ENCODE data around the gene SORBS1.

Gene SORBS1

DNA sequence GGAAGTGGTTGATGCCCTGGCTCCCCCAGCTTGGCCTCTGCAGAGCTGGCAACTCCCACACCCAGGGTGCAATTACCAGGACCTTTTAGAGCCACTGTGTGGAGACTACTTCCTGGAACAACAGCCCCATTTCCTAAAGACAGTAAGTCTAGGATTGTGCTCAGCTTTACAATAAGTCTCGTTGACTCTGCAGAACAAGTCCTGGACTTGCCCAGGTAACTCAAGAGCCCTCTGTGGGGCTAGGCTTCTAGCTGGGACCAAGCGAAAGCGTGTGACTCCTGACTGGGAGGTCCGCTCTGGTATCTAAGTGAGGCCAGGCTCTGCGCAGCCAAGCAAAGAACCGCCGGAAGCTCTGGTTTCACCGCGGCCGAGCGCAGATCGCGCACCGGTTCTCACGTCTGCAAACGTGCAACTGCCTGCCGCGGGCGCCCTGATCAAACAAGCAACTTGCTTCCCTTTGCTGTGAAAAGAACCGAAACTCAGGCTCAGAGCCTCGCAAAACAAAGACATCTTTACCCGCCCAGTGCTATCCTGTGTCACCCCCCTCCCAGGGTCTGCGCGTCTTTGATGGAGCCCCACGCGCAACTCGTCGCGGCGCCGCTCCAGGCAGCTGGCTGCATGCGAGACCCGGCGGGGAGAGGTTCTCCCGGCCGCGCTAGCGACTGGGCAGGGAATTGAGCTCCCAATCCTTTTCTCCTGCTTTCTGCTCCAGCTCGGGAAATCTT is 266.0 kb downstream of the SORBS1 start:
- no peak for DNase-seq (ENCODE audit: low read depth, low spot score)

DNA sequence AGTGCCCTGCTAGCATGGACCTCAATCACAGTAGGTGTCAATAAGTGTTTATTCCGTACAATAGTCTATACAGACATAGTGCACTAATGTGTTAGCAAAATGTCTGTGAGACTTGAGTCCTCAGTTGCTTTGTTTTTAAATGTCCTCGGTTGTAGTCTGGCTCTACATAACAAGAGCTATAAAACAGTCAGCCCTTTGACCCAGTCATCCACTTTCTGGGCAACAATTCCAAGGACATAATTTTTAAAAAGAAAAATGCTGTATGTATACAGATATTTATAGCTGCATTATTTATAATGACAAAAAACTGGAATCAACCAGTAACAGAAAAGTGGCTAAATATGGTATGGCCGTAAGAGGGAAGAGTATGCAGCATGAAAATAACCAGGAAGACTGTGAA is 267.5 kb downstream of the SORBS1 start:
- DNase-seq (ENCODE audit: low read depth, low spot score), result no peak

DNA sequence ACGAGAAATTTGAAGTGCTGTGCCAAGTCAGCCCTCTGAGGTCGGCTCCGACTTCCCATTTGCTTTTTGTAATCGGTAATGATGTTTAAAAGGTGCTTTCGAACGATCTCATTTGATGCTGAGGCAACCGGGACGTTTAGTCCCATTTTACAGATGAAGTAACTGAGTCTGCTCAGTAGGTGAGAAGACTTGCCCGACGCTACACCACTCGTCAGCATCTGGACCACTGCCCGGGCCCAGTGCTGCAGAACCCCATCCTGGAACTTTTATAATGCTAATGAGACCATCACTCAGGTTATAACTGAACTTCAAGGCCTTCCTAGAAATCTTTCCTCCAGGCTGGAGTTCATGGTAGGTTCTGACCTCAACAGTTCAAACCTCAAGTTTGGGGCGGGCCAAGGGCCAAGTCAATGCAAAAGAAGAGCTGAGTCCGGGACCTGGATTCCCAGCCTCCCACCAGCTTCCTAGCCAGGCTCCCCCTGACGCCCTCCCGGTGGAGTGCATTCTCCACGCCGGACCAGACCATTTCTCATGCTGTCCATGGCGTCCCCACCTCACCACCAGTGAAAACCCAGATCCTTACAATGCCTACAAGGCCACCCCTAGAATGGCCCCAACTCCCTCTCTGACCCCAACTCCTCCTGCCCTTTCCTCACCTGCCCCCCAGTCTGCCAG is 269.7 kb downstream of the SORBS1 start:
- no peak for DNase-seq (ENCODE audit: low read depth, low spot score)

DNA sequence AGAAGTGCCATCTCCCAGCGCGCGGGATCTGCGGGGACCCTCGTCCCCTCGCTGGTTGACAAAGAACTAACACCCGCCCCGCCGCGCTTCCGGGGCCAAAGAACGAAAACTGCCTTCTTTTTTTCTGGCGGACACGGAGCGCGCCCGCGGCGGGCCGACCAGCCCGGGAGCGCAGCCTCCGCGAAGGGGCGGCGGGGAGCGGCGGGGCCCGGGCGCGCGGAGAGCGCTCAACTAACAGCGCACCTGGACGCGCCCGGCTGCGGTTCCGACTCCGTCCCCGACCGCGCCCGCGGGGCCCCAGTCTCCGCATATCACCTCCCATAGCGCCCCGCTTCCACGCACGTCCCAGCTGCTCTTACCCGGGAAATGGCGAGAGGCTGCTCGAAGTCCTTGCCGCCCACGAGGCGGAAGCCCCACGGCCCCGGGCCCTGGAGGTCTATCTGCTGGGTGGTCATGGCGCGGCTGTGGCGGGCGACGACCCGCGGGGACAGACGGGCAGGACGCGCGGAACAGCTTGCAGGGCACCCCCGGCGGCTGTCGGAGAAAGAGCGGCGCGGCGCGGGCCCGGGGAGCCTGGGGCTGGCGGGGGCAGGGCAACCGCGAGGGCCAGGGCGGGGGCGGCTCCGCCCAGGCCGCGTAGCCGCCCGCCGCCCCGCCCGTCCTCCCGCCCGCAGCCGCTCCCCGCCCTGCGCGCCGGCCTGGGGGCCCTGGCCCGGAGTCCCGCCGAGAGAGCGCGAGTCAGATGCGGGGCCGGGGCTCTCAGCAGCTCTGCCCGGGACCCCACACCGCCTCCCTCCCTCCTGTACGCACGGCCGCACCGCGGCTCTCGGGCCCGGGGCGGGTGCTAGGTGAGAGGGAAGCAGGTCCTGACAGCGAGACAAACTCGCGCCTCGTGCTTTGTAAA is 270.5 kb downstream of the SORBS1 start, which contains the start of gene PDLIM1:
Gene PDLIM1 (minus strand): TSS at position 543 of the 904 bp plus-strand sequence. CDS start 88 bp downstream, at position 455.
- no peak for DNase-seq (ENCODE audit: low read depth, low spot score)

DNA sequence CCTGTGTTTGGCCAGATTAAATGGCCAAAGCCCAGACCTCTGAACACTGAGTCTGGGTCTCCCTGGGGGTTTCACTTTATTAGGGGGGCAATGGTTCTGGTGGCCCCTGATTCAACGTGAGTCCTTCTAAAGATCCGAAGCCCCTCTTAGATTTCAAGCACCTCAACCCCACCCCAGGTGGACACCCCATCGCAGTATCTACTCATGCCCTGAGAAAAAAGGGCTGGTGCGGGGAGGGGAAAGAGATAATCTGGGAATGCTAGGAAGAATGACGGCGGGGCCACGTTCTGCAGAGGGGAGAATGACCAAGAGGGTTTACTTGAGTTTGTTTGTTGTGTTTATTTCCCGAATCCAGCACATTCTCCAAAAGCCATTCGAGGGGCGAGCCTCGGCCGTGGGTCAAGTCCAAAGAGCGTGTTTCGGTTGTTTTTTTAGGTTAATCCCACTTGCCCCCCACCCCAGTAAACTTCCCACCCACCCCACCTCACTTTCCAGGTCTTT is 271.2 kb downstream of the SORBS1 start:
- DNase-seq (ENCODE audit: low read depth, low spot score), result no peak

DNA sequence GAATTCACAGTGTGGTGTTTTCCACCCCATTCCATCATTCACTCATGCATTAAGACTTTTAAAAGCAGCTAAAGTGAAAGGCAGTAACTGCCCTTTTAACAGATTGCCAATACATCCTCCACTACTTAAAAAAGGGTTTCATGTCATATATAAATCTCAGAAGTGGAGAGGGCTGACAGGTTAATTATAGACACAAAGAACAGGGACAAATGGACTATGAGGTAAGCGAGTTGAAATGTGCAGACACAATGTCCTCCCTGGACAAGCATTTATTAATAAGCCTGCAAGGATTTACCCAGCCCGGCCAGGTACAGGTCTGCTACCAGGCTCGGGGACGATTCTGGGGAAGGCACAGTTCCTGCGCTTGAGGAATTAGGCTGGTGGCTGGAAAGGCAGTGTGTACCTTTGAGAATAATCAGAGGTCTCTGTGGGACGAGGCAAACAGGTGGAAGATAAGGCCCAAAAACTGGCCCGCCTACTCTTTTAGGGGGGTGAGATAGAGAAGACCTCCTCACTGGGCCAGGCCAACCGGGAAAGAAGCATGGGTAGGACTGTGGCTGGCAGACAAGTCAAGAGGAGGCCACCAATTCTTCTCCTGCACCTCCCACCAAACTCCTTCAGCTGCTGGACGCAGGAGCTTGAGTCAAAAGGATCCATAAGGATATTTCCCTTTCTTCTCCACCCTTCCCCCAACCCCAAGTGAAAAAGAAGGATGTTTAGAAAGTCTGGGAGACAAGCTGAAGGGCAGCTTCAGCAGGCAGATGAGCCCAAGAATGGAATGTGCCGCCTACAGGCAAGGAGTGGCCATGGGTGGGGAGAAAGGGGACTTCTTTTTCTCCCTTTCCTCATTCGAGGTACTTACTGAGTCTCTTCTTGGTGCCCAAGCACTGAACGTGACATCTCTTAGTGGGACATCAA is 271.9 kb downstream of the SORBS1 start:
- no peak for DNase-seq (ENCODE audit: low read depth, low spot score)

DNA sequence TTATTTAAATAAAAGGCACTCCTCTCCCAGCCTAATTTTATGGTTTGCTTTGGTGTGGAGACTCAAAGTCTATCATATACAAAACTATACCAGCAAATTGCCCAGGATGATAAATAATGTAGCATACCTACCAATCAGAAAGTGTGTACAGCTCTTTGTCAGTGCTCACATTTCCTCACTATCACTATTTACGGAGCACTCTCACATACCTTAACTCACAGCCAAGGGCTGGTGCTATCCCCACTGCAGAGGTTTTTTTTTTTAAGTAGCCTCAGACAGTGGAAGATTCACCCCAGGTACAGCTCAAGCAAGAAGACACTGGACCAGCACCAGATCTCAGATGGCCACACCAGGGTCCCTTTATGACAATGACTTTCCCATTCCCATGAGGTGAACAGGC is 272.9 kb downstream of the SORBS1 start:
- no peak for DNase-seq (ENCODE audit: low read depth, low spot score)

DNA sequence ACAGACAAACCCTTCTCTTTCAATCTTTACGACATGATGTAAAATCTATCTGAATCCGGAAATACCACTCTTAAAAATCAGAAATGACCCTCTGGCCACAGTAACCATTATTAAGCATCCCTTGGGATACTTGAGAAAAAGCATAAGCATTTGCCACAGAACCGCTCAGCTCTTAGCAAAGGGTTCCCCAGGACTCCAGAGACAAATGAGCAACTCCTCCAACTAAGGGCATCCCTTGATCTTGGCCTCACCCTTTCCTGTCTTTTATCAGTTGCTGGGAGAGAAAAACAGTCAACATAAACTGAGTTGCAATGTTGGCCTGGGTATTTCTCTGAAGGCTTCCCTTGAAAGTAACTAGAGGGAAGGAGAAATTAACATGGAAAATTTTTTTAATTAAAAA is 273.9 kb downstream of the SORBS1 start:
- no peak for DNase-seq (ENCODE audit: low read depth, low spot score)

DNA sequence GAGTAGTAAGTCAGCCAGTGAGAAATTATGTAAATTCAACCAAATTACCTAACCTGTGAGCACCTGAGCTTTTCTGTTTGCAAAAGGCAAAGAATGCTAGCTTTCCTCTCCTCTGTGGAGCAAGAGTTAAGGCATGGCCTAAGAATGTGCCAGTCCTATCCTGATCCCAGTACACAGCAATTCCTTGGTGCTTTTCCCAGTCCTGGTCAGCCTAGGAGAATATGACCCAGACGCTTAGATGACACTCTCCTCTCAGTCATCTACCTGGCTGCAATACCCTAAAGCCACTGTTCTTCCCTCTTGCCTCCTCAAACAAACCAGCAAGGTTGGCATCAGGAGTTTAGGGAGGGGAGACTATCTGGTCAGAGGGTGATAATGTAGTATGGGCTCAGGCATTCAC is 274.5 kb downstream of the SORBS1 start:
- no peak for DNase-seq (ENCODE audit: low read depth, low spot score)

DNA sequence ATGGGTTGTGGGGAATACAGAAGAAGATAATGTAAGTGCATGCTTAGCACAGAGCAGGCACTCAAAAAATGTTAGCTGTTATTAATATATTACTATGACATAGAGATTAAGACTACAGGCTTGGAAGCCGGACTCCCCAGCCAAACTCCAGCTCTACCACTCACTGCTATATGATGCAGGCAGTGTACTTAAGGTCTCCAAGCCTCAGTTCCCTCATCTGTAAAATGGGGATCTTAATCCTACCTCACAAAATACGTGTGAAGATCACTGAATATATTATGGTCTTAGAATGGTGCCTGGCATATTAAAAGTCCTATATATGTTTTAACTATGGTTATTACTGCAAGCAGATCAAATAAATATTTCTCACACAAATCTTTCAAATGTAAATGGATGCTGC is 275.6 kb downstream of the SORBS1 start:
- DNase-seq (ENCODE audit: low read depth, low spot score), result no peak

DNA sequence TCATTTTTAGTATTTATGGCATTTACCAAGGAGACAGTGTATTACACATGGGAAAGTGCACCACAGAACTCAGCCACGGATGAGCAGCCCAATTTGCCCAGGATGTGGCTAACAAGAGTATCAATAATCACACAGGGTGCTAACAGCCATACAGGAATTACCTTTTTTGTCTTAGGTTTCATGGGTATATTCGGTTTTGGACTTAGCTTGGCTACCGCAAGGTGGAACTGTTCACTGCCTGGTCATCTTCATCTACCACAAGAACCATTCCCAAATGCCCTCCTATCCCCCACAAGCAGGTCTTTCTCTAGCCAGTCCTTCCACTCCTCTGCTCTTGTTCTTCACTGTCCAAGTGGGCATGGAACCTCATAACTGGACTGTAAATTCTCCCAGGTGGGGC is 276.4 kb downstream of the SORBS1 start:
- DNase-seq (ENCODE audit: low read depth, low spot score), result no peak

DNA sequence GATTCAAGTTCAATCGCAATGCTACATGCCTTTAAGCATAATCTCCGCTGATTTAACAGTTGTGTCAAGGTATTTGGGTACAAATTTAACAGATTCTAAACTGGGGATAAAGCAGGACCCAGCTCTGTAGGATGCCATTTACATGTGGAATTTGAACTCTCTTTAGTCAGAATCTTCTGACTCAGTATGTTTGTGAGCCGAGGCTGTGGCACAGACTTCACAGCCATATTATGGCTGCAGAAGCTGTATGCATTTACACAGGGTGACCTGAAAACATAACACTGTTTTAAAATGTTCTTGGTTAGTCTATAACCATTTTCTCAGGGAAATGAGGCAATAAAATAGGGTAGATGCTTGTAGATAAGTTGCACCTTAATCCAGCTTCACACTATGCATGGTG is 279.1 kb downstream of the SORBS1 start:
- DNase-seq (ENCODE audit: low read depth, low spot score), result no peak

DNA sequence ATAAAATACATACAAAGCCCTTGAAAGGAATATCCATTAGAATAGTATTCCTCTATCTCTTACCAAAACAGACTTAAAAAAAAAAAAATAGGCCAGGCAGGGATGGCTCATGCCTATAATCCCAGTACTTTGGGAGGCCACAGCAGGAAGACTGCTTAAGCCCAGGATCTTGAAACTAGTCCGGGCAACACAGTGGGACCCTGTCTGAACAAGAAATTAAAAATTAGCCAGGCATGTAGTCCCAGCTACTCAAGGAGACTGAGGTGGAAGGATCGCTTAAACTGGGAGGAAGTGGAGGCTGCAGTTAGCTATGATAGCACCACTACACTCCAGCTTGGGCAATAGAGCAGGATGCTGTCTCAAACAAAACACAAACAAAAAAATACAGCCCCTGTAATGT is 280.0 kb downstream of the SORBS1 start:
- DNase-seq (ENCODE audit: low read depth, low spot score), result no peak

DNA sequence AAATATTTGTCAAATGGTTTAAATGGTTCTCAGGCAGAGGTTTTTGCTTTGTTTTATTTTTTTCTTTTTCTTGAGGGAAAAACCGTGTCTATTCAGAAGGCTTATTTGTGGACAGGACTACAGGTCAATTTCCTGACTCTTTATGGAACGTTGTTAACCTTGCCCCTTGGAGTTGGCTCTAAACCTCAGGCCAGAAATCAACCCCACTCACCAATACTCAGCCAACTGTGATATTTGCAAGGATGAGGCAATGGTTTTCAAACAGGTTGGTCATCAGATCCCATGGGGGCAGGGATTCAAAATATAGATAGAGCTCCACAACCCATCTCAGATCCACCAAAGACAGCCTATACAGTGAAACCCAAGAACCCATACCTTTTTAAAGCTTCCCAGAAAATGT is 280.5 kb downstream of the SORBS1 start:
- DNase-seq (ENCODE audit: low read depth, low spot score), result no peak

DNA sequence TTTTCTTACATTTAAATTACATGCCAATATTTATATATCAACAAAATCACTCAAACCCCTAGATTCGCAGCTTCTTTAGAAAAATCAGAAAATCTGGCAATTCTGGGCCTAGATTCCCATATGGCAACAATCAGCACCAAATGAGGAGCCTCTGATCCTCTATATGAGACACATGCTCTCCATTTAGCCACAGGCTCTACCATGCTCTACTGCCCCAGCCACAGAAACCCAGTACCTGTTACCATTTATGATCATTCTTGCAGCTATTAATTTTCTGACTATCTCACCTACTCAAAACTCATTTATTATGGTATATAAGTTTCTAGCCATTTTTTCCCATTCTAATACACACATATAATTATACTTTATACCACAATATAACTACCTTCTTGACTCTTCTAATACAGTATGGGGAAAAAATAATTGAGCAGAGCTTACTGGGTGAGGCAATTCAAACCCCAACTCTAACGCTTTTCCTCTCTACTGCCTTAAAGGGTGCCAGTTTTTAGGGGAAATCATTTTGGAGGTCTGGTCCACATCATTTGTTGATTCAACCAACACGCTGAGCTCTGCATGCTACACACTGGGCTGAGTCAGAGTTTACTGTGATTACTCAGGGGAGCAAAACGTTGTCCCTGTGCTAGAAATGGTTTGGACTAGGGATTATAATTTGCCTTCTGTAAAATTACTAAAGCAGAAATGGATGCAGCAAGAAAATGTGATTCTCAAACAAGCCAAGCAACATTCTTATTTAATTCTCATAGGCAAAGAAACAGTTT is 281.9 kb downstream of the SORBS1 start:
- DNase-seq (ENCODE audit: low read depth, low spot score), result no peak

DNA sequence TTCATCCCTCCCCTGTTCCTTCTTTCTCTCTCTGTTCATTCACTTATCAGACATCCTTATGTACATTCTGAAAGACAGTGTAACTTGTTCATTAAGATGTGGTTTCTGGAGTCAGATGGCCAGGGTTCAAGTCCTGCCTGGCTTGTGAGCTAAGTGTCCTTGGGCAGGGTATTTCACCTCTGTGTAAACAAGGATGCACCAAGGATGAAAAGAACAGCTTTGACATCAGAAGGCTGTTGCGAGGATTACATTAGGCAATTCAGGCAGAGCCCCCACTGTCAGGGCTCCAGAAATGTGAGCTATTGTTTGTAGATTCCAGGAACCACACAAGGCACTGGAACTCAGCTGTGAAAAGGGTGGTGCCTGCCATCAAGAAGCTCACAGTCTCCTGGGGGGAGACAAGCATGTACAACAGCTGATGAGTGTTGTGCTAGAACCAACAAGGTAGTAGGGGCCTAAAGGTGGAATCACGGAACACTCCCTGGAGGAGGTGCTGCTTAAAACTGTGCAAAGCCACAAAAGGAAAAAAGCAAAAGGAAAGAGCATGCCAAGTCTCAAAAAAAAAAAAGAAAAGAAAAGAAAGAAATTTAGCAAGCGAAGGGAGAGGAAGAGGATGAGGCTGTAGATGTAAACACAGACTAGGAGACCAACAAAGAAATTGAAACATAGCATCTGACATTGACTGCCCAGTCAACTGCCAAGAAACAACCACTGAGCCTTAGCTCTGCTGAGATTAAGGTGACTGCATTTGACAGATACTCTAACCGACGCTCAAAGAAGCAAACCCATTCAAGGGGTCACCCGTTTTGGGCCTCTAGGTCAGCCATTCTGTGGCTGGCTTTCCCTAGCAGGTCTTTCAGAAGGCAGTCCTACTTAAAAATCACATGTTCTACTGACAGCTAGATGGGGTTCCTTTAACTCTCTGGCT is 282.8 kb downstream of the SORBS1 start:
- no peak for DNase-seq (ENCODE audit: low read depth, low spot score)

DNA sequence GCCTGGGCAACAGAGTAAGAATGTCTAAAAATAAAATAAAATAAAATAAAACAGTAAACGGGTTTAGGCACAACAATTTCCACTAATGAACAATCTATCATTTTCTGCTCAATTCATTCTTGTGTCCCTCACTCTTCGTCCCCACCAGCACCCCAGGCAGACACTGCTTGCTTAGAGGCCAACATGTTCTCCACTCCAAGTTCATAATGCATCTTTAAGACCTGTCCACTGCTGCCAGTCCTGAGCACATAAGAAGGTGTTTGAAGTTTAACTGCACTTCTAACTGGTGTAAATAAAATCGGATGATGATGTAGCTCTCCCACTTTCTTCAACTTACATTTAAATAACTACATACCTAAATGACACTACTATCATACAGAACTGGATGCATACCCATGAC is 283.6 kb downstream of the SORBS1 start:
- no peak for DNase-seq (ENCODE audit: low read depth, low spot score)

DNA sequence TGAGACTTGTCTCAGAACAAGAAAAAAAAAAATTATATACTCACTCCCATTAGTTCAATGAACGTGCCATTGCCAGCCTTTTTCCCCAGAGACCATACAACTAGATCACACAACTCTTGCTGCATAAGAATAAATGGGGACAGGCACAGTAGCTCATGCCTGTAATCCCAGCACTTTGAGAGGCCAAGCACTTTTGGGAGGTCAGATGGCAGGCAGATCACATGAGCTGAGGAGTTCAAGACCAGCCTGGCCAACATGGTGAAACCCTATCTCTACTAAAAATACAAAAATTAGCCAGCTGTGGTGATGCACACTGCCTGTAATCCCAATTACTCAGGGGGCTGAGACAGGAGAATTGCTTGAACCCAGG is 284.0 kb downstream of the SORBS1 start:
- no peak for DNase-seq (ENCODE audit: low read depth, low spot score)

All from activated CD4-positive, CD25-positive, alpha-beta regulatory T cell treated with anti-CD3 and anti-CD28 coated beads, Interleukin-2, amount 50 U/mL, for 16 hours (primary cell).